Body of pancreas (tissue), 4 donors: ENCODE measurements around the gene PEA15. TPM values are rescaled to one million over a fixed set of nuclear protein-coding genes. Genes with fewer than 3 reads are reported as not detected.

ENCODE experiments used
- ATAC-seq: fragments of 150-250 bp; one replicate; pipeline ENCODE4 v1.9.1; 2016
- DNase-seq, 4 donors: peaks; one replicate each; pipeline ENCODE4 v3.0.0-alpha.2; 2019
- H3K27ac ChIP-seq, 4 donors: fragments of 200-600 bp; sonication (generic); 1 replicate in 3 of 4; 2 replicates in 1 of 4; pipeline versions ENCODE4 v1.5.1 to v1.6.1; 2016 to 2019; ENCODE audit warnings: mild to moderate bottlenecking in 1 of 4, mixed read lengths in 1 of 4, moderate library complexity in 1 of 4
- H3K27me3 ChIP-seq, 2 donors: fragments of 200-600 bp; sonication (generic); one replicate each; pipeline ENCODE4 v1.6.0; 2016; ENCODE audit warnings: mild to moderate bottlenecking in 1 of 2
- H3K36me3 ChIP-seq, 2 donors: fragments of 200-600 bp; sonication (generic); replicated peaks in 1 of 2; 2 replicates each; pipeline ENCODE4 v1.5.1; 2016; ENCODE audit warnings: low read depth in 2 of 2; ENCODE audit not compliant: insufficient read depth in 1 of 2
- H3K4me1 ChIP-seq: fragments of 200-600 bp; sonication (generic); one replicate; pipeline ENCODE4 v1.6.0; 2016
- H3K4me3 ChIP-seq, 2 donors: fragments of 200-600 bp; sonication (generic); 1 replicate in 1 of 2; 2 replicates in 1 of 2; pipeline ENCODE4 v1.5.1; 2016 to 2019
- H3K9me3 ChIP-seq, 3 donors: fragments of 200-600 bp; sonication (generic); 1 replicate in 2 of 3; 2 replicates in 1 of 3; pipeline ENCODE4 v1.5.1; 2016
- POLR2A ChIP-seq, 3 donors: fragments of 450-650 bp; IDR thresholded peaks; one replicate each; pipeline ENCODE4 v1.6.1; 2016; ENCODE audit warnings: antibody characterized with exemption in 3 of 3, mild to moderate bottlenecking in 2 of 3
- WGBS, 2 donors: methylation state at CpG; one replicate each; pipeline ENCODE4 v1.1.5; 2017; 5-methylcytosine and 5-hydroxymethylcytosine counted together
- intact Hi-C: fragments of 100-400 bp; cut with DNase I; formaldehyde crosslinking; loops from one replicate; pipeline ENCODE4 v1.15.1; 2023
- total RNA-seq, 2 donors: library from RNA; depleted of rRNA; stranded (reverse); fragments of >200 nt; gene quantifications; one replicate each; pipeline ENCODE4 v1.1.0, GENCODE V29; 2016
- TF ChIP-seq, protein P1 (sequence below), 7 experiments: fragments of 450-650 bp in 4 of 7; fragments of 200-600 bp in 3 of 7; sonication (generic) in 3 of 7; IDR thresholded peaks; one replicate each; pipeline ENCODE4 v1.5.1; 2016 to 2019; ENCODE audit warnings: antibody characterized with exemption in 7 of 7

Gene PEA15
- total RNA-seq, 2 donors from 2014 or later: 21.4 to 23.9 TPM

GRCh38 chr1:160168609-160169369 lies 36.4 kb upstream of the PEA15 start:
- H3K27me3 ChIP-seq: no peaks in the 10 kb centered on the region
- TF ChIP-seq, protein P1, sequence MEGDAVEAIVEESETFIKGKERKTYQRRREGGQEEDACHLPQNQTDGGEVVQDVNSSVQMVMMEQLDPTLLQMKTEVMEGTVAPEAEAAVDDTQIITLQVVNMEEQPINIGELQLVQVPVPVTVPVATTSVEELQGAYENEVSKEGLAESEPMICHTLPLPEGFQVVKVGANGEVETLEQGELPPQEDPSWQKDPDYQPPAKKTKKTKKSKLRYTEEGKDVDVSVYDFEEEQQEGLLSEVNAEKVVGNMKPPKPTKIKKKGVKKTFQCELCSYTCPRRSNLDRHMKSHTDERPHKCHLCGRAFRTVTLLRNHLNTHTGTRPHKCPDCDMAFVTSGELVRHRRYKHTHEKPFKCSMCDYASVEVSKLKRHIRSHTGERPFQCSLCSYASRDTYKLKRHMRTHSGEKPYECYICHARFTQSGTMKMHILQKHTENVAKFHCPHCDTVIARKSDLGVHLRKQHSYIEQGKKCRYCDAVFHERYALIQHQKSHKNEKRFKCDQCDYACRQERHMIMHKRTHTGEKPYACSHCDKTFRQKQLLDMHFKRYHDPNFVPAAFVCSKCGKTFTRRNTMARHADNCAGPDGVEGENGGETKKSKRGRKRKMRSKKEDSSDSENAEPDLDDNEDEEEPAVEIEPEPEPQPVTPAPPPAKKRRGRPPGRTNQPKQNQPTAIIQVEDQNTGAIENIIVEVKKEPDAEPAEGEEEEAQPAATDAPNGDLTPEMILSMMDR (IDR thresholded peaks at IDR 0.05): no peak
- TF ChIP-seq POLR2A (IDR thresholded peaks at IDR 0.05): no peak
- no peak for ATAC-seq
- no peaks in the 10 kb centered on the region for H3K4me1 ChIP-seq
- H3K27ac ChIP-seq: no peak overlapping the region
- no peak for DNase-seq
- no peak overlapping the region for H3K4me3 ChIP-seq
- intact Hi-C loops: no loop called here
- 84 to 85% methylated on average over 13 of the region's 13 CpGs for WGBS, 2 donors
- H3K36me3 ChIP-seq: no peaks in the 10 kb centered on the region
- no peaks in the 10 kb centered on the region for H3K9me3 ChIP-seq

- Histone ChIP-seq H3K4me1 (no peaks in the 10 kb centered on the region), H3K36me3 (no peaks in the 10 kb centered on the region), H3K4me3 (no peak overlapping the region), H3K9me3 (no peaks in the 10 kb centered on the region), H3K27ac (no peak overlapping the region), H3K27me3 (no peaks in the 10 kb centered on the region)
- no peak for DNase-seq
- no peak for TF ChIP-seq POLR2A (IDR thresholded peaks at IDR 0.05)
- WGBS, 2 donors: 54 to 67% methylated on average over 15 of the region's 15 CpGs
- intact Hi-C loops: no loop called here
- no peak for ATAC-seq
Observed at GRCh38 chr1:160169553-160170399, 35.4 kb upstream of the PEA15 start.

- WGBS, 2 donors: 84 to 88% methylated on average over 4 of the region's 4 CpGs
- no peaks in the 10 kb centered on the region for H3K4me1 ChIP-seq
- DNase-seq (no peak), ATAC-seq (no peak)
- no peak overlapping the region for H3K27ac ChIP-seq
- no peaks in the 10 kb centered on the region for H3K27me3 ChIP-seq
- H3K9me3 ChIP-seq: no peaks in the 10 kb centered on the region
- no peaks in the 10 kb centered on the region for H3K36me3 ChIP-seq
- TF ChIP-seq POLR2A (IDR thresholded peaks at IDR 0.05): no peak
- TF ChIP-seq, protein P1 (IDR thresholded peaks at IDR 0.05): no peak
- H3K4me3 ChIP-seq: no peak overlapping the region
- intact Hi-C loops: no loop called here
Observed at GRCh38 chr1:160171354-160171753, 33.8 kb upstream of the PEA15 start.

- 55 to 58% methylated on average over 9 of the region's 9 CpGs for WGBS, 2 donors
- no peak overlapping the region for H3K4me3 ChIP-seq
- intact Hi-C loops: no loop called here
Observed at GRCh38 chr1:160171980-160172379, 33.2 kb upstream of the PEA15 start.

DNA sequence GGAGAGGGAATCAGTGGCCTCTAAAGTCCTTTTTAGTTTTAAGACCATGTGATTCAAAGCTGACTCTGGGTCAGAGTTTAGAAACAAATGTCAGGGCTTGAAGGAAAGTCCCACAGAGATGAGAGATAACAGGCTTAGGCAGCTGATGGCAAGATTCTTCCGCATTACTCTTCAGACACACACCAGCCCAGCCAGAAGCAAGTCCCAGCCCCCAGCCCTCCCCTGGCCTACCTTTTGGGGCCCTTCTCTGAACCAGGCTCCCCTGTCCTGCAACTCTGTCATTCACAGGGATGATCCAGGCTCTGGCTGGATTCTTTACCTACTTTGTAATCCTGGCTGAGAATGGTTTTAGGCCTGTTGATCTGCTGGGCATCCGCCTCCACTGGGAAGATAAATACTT lies 28.0 kb upstream of the PEA15 start:
- no peaks in the 10 kb centered on the region for H3K4me1 ChIP-seq
- H3K4me3 ChIP-seq: no peak overlapping the region
- ATAC-seq (no peak), DNase-seq (no peak)
- no peaks in the 10 kb centered on the region for H3K27me3 ChIP-seq
- intact Hi-C loops: no loop called here
- H3K9me3 ChIP-seq: no peaks in the 10 kb centered on the region
- H3K27ac ChIP-seq: no peak overlapping the region
- TF ChIP-seq, protein P1 (IDR thresholded peaks at IDR 0.05): no peak
- TF ChIP-seq POLR2A (IDR thresholded peaks at IDR 0.05): no peak
- H3K36me3 ChIP-seq: no peaks in the 10 kb centered on the region
- 83 to 85% methylated on average over 2 of the region's 2 CpGs for WGBS, 2 donors

More at GRCh38 chr1:160171980-160172379, 33.2 kb upstream of the PEA15 start:
- Histone ChIP-seq H3K9me3 (no peaks in the 10 kb centered on the region), H3K27ac (no peak overlapping the region), H3K36me3 (no peaks in the 10 kb centered on the region), H3K4me1 (no peaks in the 10 kb centered on the region), H3K27me3 (no peaks in the 10 kb centered on the region)
- no peak for TF ChIP-seq POLR2A (IDR thresholded peaks at IDR 0.05)
- TF ChIP-seq, protein P1 (IDR thresholded peaks at IDR 0.05): no peak
- no peak for ATAC-seq
- no peak for DNase-seq
